Activated CD4-positive, alpha-beta T cell treated with anti-CD3 and anti-CD28 coated beads, Interleukin-2, Interleukin-4, amounts not matched to agents 100 ng/mL and 50 ng/mL, durations not matched to agents 16 hours and 8 hours (primary cell): Measurements from ENCODE around the gene HPF1.
"Not testable (repeated sequence)": the region's sequence is repeated elsewhere in the genome, so short reads cannot be mapped to it uniquely, and the experiment has no call there.

Experiments used
- DNase-seq: peaks from one replicate; pipeline ENCODE4 v3.0.0-alpha.2; 2020; ENCODE audit warnings: low spot score

The HPF1 gene

DNA sequence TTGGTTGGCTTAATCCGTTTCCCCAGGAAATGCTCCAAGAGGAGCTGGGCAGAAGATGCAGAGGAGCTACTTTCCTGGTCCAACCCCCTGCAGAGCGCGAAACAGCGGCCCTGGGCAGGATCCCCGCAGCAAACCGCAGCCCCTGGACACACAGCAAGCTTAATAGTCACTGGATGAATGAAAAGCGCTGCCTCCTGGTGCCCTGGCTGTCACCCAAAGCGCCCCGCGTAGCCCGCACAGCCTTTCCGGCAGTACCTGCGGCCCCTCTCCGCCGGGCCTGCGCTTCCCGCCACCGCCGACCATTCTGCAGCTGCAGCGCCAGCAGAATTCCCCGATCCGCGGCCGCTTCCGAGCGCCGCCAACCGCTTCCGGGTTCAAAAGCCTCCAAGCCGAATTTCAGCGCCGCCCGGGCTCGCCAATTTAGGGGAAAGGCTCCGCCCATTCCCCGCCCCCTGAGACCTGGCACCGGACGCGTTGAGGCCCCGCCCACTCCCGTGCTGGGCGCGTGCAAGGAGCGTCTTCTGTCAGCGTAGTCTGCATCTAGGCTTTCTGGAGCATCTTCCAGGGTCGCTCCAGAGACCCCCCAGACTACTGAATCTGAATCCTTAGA lies at the start of gene HPF1:
Gene HPF1 (minus strand): TSS at position 370 of the 610 bp plus-strand sequence. CDS start 67 bp downstream, at position 303.
- peak; percentile 95 for DNase-seq

DNA sequence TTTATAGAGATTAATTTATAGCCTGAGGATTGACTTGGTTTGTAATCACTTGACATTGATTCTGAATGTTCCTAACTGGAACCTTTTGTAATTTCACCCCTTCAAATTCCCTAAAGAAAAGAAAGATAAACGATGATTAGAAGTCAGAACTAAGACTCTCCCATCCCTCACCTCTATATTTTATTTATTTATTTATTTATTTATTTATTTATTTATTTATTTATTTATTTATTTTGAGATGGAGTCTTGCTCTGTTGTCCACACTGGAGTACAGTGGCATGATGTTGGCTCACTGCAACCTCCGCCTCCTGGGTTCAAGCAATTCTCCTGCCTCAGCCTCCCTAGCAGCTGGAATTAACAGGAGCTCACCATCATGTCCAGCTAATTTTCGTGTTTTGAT lies 49.0 kb upstream of the HPF1 start:
- not testable (repeated sequence) for DNase-seq

DNA sequence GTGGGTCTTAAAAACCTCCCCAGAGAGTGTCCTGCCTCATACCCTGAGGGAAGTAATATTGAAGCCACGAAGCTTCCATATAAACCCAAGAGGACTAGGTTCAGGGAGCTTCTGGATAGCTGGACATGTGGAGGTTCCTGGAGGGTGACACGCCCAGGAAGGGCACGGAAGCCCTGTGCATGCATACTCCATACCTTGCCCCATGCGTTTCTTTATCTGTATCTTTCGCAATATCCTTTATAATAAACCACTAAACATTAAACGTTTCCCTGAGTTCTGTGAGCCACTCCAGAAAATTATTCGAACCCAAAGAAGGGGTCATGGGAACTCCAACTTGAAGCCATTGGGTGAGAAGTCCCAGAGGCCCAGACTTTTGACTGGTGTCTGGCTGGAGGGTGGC lies 45.7 kb upstream of the HPF1 start:
- no peak for DNase-seq

DNA sequence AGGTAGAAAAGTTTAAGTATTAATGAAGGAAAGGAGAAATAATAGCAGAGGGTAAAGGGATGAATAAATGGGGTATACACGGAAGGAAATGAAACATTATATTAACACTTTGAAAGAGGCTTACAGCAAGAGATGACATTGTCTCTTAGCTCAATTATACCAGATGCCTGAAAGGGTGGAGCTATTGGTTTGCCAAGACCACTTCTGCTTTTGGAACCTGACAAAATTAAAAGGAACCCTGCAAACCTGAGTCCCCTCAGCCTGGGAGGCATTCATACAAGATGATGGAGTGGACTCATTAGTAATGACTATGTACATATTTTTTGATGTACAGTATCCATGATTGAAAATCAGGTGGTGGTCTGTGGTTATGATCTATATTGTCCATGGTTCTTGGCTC lies 45.1 kb upstream of the HPF1 start:
- no peak for DNase-seq

DNA sequence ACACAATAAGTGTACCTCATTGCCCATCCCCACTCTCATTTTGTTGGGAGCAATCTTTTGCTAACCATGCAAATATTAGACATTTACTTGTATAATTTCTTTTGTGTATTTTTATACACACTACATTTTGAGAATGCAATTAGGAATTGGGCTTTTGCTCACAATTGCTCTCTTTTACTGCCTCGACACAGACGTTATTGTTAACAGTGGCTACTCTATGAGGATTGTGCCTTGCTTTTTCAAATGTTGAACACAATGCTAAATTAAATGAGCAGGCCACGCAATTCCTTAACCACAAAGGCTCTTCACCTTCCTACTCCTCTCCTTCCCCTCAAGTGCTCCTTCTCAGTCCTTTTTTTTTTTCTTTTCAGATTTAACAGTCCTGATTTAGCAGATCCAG lies 42.8 kb upstream of the HPF1 start:
- DNase-seq = no peak

DNA sequence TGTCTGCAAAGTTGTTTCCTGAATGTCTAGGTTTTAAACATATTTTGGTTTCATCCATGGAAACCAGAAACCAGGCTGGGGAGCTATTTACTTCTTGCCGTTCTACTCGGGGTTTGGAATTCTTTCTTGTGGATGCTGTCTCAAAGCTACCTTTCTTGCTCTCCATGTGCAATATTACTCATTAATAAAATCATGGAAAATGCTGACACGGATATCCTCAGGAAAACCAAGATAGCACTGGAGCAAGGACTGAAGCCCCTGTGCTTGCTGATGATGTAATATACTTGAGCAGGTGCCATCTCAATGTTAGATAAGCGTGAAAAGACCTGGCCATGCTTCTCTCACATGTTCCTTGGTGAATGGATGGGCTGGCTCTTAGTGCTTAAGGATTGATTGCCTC lies 41.5 kb upstream of the HPF1 start:
- no peak for DNase-seq

DNA sequence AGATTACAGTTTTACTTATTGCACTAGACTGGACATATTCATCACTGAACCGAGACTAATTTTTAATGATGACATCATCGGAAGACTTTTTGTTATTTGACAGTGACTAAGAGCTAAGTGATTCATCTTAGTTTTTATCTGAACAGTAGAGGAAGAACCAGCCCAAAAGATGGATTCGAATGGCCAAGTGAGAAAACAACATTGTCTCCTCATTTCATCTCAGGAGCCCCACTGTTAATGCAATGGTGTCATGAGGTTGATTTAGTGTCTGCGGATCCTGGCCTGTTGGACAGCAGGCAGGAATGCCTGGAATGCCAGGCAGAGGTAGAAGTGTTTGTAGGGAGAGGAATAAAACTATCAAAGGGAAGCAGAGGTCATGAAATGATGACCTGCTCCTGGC lies 37.8 kb upstream of the HPF1 start:
- no peak for DNase-seq

DNA sequence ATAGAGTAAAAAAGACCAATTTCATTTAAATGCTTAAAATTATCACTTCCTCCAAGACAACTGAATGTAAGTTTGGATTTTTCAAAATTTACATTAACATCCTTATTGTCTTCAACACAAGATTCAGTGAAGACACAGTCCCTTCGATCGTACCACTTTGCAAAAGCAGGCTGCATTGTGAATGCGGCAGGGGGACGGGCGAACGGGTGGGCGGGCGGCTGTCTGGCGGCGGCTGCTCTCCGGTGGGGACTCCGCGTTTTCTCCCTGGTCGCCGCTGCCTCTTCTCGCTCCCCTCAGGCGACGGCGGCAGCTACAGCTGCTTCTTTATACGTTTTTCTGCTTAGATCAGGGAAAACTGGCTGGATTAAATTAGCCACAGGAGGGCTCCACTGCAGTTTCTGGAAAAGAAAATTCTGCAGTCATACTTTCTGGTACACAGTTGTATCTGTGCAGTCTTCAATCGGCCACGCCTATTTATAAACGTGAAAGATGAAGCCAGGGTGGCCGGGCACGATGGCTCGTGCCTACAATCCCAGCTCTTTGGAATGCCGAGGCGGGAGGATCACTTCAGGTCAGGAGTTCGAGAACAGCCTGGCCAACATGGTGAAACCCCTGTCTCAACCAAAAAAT lies 33.9 kb upstream of the HPF1 start:
- DNase-seq = peak; percentile 25

DNA sequence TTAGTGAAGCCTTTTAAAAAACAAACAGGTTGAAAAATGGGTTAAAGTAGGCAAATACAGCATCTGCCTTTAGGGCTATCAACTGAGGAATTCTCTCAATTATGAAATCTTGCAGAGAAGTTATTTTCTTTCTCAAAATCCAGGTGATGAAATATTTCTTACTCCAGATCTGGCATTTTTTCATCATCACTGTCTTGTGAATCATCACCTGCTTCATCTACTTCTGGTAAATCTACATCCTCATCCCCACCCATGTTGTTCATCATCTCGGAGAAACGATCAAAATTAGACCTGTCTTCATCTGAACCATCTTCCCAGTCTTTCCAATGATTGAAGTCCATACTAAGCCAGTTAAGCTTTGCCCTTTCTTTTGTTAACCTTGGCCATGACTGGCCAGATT lies 33.3 kb upstream of the HPF1 start:
- DNase-seq = no peak

DNA sequence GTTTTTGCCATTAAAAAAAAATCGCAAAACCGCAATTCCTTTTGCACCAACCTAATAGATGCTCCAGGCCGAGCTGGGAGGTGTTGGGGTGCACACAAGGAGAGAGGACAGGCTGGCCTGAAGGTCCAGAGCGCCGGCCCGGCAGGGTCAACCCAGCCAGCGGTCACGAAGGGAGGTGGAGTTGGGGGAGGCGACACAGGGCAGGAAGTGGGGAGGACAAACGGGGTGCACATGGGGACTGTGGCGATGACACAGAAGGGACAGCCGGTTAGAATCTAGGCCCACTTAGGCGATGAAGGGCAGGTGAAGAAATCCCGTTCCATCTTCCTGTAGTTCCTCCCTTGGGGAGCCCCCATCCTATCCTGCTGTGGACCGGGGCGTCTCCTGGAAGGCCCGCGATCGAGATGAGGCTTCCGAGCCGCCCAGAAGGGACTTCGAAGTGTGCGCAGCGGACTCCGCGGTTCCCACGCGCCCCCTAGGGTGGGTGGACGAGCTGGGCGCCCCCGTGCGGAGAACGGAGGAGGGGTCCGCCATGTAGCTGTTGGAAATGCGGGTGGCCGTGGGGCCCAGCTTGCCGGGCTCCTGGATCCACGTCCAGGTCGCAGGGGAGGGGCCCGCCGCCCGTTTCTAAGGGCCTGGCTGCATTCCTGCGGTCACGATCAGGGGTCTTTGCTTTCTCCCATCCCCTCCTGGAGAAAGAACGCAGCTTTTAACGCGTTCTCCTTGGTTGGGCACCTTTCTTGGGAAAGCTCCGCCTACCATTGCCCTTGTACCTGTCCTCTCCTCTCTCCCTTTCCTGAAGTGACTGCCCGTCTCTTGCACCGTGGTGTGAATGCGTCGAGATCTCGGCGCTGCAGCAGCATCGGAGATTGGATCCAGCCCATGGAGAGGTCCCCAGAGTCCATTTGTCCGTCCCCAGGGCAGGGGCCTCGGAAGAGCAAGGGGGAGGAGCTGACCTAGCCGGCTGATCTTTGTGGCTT lies 17.0 kb upstream of the HPF1 start:
- no peak for DNase-seq

DNA sequence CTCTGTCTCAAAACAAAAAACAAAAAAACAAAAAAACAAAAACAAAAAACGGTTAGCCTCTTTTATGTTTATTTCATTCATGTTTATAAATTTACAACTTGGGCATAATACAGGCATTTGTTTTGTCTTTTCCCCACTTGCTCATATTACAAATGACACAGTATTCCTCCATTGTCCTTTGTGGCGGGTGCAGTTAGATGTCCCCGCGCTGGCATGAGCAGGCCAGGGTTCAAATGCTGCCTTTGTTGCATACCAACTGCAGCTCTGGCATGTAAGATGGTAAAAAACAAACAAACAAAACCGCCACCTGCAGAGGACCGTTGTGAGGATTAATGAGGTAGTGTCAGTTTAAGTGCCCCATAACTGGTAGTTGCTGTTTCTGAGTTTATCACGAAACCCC lies 16.1 kb upstream of the HPF1 start:
- DNase-seq = no peak

DNA sequence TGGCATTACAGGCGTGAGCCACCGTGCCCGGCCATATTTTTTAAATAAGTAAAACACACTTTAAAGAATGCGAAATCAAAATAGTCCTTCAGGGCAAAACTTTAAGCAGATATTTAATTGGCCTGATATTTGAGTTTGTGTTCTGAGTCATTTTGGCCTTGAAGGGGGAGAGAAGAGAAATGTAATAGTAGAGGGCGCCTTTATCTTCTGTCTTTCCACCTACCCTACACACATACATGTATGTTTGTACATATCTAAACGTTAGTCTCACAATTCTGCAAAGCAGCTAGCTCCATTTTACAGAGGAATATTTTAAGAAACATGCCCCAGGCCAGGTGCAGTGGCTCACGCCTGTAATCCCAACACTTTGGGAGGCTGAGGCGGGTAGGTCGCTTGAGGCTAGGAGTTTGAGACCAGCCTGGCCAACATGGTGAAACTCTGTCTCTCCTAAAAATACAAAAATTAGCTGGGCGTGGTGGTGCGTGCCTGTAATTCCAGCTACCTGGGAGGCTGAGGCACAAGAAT lies 13.9 kb upstream of the HPF1 start:
- DNase-seq = not testable (repeated sequence)

DNA sequence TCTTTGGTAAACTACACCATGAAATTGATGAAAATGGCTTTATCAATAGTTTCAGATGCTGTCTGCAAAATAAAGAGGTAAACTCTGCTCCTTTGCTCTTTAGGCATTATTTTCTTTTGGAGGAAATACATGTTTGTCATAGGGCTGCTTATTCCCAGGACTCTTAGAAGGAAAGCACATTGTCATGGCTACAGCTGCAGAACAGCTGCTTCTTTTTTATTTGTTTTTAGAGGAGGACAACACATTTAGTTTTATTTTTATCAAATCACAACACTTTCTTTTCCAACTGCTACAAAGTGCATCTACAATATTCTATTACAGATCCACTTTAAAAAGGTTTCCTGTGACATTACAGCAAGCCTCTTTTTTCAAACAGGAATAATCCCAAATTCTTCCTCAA lies 12.7 kb upstream of the HPF1 start:
- no peak for DNase-seq

DNA sequence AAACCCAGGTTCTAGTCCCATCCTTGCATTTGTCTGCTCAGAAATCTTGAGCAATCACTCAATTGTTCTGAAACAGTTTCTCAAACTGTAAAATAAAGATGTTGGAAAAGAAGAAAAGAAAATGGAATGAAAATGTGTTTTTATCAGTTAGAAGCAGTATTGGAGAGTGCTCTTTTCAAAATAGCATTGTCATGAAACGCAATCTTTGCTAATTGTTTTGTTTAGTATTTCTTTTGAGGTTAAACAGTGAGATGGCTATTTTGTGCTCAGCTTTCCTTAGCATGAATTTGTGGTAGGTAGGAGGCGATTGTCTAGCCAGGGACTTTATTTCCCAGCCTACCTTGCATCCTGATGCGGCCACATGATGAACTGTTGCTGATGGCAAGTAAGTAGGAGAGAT lies 10.6 kb upstream of the HPF1 start:
- no peak for DNase-seq

DNA sequence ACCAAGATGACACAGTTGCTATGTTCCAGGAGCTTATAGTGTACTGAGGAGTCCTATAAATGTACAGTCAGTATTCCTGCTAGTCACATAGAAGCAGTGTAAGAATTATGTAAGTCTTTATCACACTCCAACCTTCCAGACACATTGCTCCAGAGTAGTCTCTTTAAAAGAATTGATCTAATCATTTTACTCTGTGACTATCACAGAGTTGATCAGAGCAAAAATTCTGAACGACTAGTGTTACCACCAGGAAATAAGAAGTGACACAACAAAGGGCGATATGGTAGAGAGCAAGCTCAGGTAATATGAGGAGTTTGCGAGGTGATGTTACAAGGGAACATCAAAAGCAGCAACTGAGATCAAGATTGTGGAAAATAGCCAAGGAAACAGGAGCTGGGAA lies 9.0 kb upstream of the HPF1 start:
- DNase-seq = no peak

DNA sequence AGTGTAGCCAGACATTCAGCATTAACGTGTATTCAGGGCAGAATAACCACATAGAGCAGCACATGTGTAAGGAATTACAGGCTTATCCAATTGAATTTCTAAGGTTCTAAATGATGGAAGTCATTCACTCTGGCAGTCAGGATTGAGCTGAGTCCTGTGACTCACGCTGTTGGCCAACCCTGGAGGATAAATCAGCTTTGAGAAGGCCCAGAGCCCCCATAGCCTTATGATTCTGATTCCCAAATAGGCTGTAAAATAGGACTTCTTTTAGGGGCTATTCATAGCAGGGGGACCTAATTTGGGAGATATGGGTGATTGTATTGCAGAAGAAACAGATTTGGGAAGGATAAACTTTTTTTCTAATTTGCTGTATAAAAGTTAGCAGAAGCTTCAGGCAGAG lies 8.1 kb upstream of the HPF1 start:
- DNase-seq = no peak

DNA sequence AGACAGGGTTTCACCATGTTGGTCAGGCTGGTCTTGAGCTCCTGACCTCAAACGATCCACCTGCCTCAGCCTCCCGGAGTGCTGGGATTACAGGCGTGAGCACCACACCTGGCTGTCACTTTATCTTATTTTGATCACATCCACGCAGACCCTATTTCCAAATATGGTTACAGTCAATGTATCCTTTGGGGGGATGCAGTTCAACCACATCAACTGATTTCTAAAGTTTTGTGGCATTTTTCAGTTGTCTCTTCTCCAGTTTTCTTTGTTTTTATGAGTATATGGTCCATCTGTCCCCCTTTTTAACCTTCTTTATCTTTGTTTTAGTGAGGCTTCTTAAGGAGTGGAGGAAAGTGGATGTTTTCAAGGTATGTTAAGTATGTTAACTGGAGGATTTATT lies 4.1 kb upstream of the HPF1 start:
- DNase-seq = no peak

DNA sequence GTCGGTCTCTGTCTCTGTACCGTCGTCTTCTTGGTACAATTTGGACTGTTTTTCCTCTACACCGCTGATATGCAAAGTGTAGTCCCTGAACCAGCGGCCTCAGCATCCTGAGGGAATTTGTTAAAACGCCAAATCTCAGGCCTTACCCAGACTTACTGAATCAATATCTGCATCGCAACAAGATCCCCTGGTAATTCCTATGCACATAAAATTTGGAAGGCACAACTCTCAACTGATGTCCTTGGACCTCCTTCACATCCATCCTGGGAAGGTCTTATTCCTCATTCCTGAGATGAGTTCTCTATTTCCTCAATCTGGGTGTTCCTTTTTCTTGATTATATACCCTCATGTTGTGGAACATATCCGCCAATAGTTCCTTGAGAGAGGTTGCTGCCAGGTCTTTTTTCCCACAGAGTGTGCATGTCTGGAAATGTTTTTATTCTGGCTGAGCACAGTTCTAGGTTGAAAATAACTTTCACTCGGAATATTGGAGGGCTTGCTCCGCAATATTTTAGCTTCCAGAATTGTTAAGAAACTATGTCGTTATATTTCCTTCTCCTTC lies 738 bp upstream of the HPF1 start:
- DNase-seq = no peak

DNA sequence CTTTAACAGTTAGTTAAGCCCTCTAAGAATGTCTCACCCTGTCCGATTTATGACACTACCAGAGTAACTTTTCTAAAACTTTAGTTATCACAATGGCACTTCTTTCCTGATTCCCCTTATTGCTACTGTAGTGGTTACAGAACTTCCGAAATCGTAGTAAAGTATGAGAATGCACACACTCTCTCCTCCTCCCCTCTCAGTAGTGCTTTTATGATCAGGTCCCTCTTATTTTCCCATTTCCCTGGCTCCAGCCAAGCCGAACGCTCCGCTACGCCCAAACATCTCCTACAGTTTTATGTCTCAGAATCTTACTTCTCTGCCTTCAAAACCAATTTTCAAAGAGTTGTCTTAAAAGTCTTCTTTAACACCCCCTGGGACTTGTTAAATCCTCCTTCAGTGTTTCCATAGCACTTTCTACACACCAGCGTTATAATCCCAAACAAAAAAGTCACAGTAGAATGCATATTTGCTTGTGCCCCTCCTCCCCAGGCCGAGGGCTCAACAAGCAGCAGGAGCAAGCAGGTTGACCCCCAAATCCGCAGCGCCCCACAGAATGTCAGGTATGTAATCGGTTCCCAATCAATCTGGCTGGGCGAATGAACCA lies 671 bp downstream of the HPF1 start:
- peak; percentile 40 for DNase-seq

DNA sequence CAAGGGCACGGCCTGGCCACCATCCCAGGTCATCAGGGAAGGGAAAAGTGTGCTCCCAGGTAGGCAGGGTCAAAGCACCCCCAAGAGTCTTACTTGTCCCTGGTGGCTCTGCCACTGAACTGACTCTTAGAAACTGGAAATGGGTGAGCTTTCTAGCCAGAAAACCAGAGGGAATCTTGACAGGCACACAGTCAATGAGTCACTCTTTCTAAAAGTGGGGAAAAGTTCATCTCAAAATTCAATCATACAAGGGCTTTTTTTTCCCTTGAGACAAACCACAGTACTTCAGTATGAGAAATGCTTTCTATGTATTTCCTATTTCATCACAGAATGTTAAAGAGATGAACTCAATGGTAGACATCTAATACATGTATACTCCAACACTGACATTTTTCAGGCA lies 12.5 kb downstream of the HPF1 start:
- no peak for DNase-seq

DNA sequence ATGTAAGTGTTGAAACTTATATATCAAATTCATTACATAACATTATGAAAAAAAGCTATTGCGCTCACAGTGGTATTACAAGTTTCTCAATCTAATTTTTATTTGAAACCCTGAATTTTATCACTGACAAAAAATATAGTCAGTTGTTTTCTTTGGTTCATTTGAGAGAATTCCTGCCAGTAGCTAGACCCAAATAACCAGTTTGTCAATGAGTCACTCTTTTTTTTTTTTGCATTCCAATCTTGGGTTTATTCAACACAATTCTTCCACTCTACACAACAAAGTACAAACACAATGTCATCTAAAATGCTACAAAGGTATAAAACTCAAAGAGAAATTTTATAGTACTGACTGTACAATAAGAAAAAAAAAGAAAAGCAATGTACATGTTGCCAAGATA lies 13.1 kb downstream of the HPF1 start:
- DNase-seq = no peak

DNA sequence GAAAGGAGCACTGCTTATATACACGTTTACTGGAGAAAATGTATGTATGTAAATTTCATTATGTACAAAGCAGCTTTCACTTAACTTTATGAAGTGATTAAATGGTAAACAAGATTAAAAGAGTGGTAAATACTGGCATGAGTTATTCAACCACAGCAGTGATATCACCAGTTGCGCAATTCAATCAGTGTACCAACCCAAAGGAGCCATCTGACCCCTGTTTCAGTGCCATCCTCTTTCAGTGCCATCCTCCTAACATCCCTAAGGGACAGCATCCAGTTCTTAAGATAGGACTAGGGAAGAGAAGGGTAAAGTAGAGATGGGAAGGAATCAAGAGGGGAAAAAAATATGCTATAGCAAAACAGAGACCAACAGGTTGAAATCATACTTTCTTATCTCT lies 16.2 kb downstream of the HPF1 start:
- DNase-seq = peak; percentile 6
